H9 (cell line): ENCODE measurements around the gene NACAD. TPM values are rescaled to one million over a fixed set of nuclear protein-coding genes. Genes with fewer than 3 reads are reported as not detected.

Experiments used
- DNase-seq: peaks from one replicate; pipeline ENCODE4 v3.0.0-alpha.2; 2017
- H2AFZ ChIP-seq: one replicate; pipeline ENCODE4 v1.6.1; 2013; ENCODE audit warnings: mild to moderate bottlenecking, low read length, control low read depth, moderate library complexity
- H2AK5ac ChIP-seq: 2 replicates; pipeline ENCODE4 v1.6.1; 2013; ENCODE audit warnings: low read length, control low read depth, mixed read lengths; ENCODE audit not compliant: insufficient read length
- H2BK120ac ChIP-seq: one replicate; pipeline ENCODE4 v1.6.1; 2013; ENCODE audit warnings: low read depth, mild to moderate bottlenecking, low read length, control low read depth, inconsistent platforms; ENCODE audit not compliant: poor library complexity, severe bottlenecking
- H2BK12ac ChIP-seq: 2 replicates; pipeline ENCODE4 v1.6.1; 2013; ENCODE audit warnings: low read length, control low read depth, mixed read lengths, low read depth; ENCODE audit not compliant: insufficient read length
- H2BK15ac ChIP-seq: 2 replicates; pipeline ENCODE4 v1.6.1; 2013; ENCODE audit warnings: low read depth, low read length, control low read depth
- H2BK20ac ChIP-seq: one replicate; pipeline ENCODE4 v1.6.1; 2013; ENCODE audit warnings: low read depth, mild to moderate bottlenecking, low read length, control low read depth, inconsistent platforms; ENCODE audit not compliant: poor library complexity, severe bottlenecking
- H2BK5ac ChIP-seq: 2 replicates; pipeline ENCODE4 v1.6.1; 2013; ENCODE audit warnings: low read length, control low read depth, mixed read lengths; ENCODE audit not compliant: insufficient read length
- H3K14ac ChIP-seq: 2 replicates; pipeline ENCODE4 v1.6.1; 2013; ENCODE audit warnings: low read length, control low read depth; ENCODE audit not compliant: insufficient read depth
- H3K18ac ChIP-seq: 2 replicates; pipeline ENCODE4 v1.6.1; 2013; ENCODE audit warnings: low read depth, mild to moderate bottlenecking, mixed read lengths, low read length, control low read depth; ENCODE audit not compliant: insufficient read length
- H3K23ac ChIP-seq: 2 replicates; pipeline ENCODE4 v1.6.1; 2013; ENCODE audit warnings: low read length, control low read depth, mixed read lengths, low read depth; ENCODE audit not compliant: insufficient read length
- H3K23me2 ChIP-seq: 2 replicates; pipeline ENCODE4 v1.6.1; 2013; ENCODE audit warnings: low read depth, mild to moderate bottlenecking, mixed read lengths, low read length, control low read depth; ENCODE audit not compliant: insufficient read length, poor library complexity, severe bottlenecking
- H3K27ac ChIP-seq: 2 replicates; pipeline ENCODE4 v1.5.1; 2013; ENCODE audit warnings: low read length, control low read depth, mixed read lengths, low read depth; ENCODE audit not compliant: insufficient read length
- H3K27me3 ChIP-seq: 2 replicates; pipeline ENCODE4 v1.6.1; 2013; ENCODE audit warnings: low read length, control low read depth, inconsistent platforms; ENCODE audit not compliant: insufficient read depth
- H3K4ac ChIP-seq: 2 replicates; pipeline ENCODE4 v1.6.1; 2013; ENCODE audit warnings: low read depth, mild to moderate bottlenecking, control low read depth, inconsistent platforms, low read length, moderate library complexity
- H3K4me1 ChIP-seq: 2 replicates; pipeline ENCODE4 v1.6.1; 2013; ENCODE audit warnings: low read length, control low read depth, inconsistent platforms; ENCODE audit not compliant: insufficient read depth
- H3K4me2 ChIP-seq: 2 replicates; pipeline ENCODE4 v1.6.1; 2013; ENCODE audit warnings: low read length, control low read depth, mixed read lengths; ENCODE audit not compliant: insufficient read length, insufficient read depth
- H3K56ac ChIP-seq: 2 replicates; pipeline ENCODE4 v1.6.1; 2013; ENCODE audit warnings: low read depth, mild to moderate bottlenecking, mixed read lengths, low read length, control low read depth; ENCODE audit not compliant: insufficient read length
- H3K79me1 ChIP-seq: 2 replicates; pipeline ENCODE4 v1.6.1; 2013; ENCODE audit warnings: low read depth, mild to moderate bottlenecking, moderate library complexity, low read length, control low read depth, inconsistent platforms; ENCODE audit not compliant: insufficient read depth, poor library complexity, severe bottlenecking
- H3K79me2 ChIP-seq: 2 replicates; pipeline ENCODE4 v1.6.1; 2013; ENCODE audit warnings: low read length, control low read depth, inconsistent platforms; ENCODE audit not compliant: insufficient read depth
- H3K9ac ChIP-seq: 2 replicates; pipeline ENCODE4 v1.6.1; 2013; ENCODE audit warnings: low read length, control low read depth, mixed read lengths; ENCODE audit not compliant: insufficient read length; ENCODE audit errors: extremely low read depth
- H3K9me3 ChIP-seq: one replicate; pipeline ENCODE4 v1.6.1; 2013; ENCODE audit warnings: low read depth, low read length, inconsistent platforms; ENCODE audit not compliant: control insufficient read depth
- H3T11ph ChIP-seq: one replicate; pipeline ENCODE4 v1.6.1; 2013; ENCODE audit warnings: mild to moderate bottlenecking, low read length, control low read depth, inconsistent platforms
- H4K20me1 ChIP-seq: one replicate; pipeline ENCODE4 v1.6.1; 2013; ENCODE audit not compliant: control insufficient read depth, insufficient read length, insufficient read depth
- H4K5ac ChIP-seq: 2 replicates; pipeline ENCODE4 v1.6.1; 2013; ENCODE audit warnings: low read depth, mild to moderate bottlenecking, mixed read lengths, low read length, control low read depth; ENCODE audit not compliant: insufficient read length
- H4K8ac ChIP-seq: replicated peaks from 2 replicates; pipeline ENCODE4 v1.6.1; 2013; ENCODE audit warnings: low read length, control low read depth, mixed read lengths, low read depth; ENCODE audit not compliant: insufficient read length
- H4K91ac ChIP-seq: 2 replicates; pipeline ENCODE4 v1.6.1; 2013; ENCODE audit warnings: low read depth, mild to moderate bottlenecking, moderate library complexity, mixed read lengths, low read length, control low read depth; ENCODE audit not compliant: insufficient read length
- H3K27ac Mint-ChIP-seq, 3 experiments: 2 replicates in 2 of 3; 3 replicates in 1 of 3; pipeline ENCODE4 v1.8.0; 2020 to 2021; ENCODE audit warnings: mixed read lengths in 3 of 3, mild to moderate bottlenecking in 1 of 3, moderate library complexity in 1 of 3
- H3K27me3 Mint-ChIP-seq: 2 replicates; pipeline ENCODE4 v1.8.0; 2021; ENCODE audit warnings: low read depth, mild to moderate bottlenecking, moderate library complexity, mixed read lengths
- H3K36me3 Mint-ChIP-seq, 3 experiments: 2 replicates in 2 of 3; 3 replicates in 1 of 3; pipeline ENCODE4 v1.8.0; 2020 to 2021; ENCODE audit warnings: low read depth in 3 of 3, mixed read lengths in 3 of 3; ENCODE audit not compliant: insufficient read depth in 1 of 3
- H3K4me1 Mint-ChIP-seq, 2 experiments: 2 replicates each; pipeline ENCODE4 v1.8.0; 2020; ENCODE audit warnings: mixed read lengths in 2 of 2
- H3K4me3 Mint-ChIP-seq, 2 experiments: 2 replicates in 1 of 2; 3 replicates in 1 of 2; pipeline ENCODE4 v1.8.0; 2020 to 2021; ENCODE audit warnings: mild to moderate bottlenecking in 2 of 2, mixed read lengths in 2 of 2, moderate library complexity in 1 of 2
- H3K9me3 Mint-ChIP-seq, 2 experiments: 2 replicates in 1 of 2; 3 replicates in 1 of 2; pipeline ENCODE4 v1.8.0; 2020; ENCODE audit warnings: mild to moderate bottlenecking in 2 of 2, mixed read lengths in 2 of 2, moderate library complexity in 1 of 2
- CTCF ChIP-seq: fragments of 200-600 bp; sonication (generic); conservative IDR thresholded peaks from 3 replicates; pipeline ENCODE4 v1.8.0; 2021; ENCODE audit warnings: antibody characterized with exemption, mild to moderate bottlenecking
- WGBS: extraction: QIAGEN DNeasy Blood & Tissue Kit; methylation state at CpG from one replicate; pipeline ENCODE4 v1.1.7; 2013; ENCODE audit warnings: missing lambda C conversion rate, low lambda C conversion rate, mixed read lengths; ENCODE audit not compliant: insufficient read length; ENCODE audit errors: extremely low coverage; 5-methylcytosine and 5-hydroxymethylcytosine counted together
- total RNA-seq: library from RNA; stranded (reverse); gene quantifications from 2 replicates; pipeline ENCODE4 v1.2.1, GENCODE V29; 2021

The NACAD gene
- total RNA-seq, 1 experiment from 2014 or later: 8.0 TPM

DNA sequence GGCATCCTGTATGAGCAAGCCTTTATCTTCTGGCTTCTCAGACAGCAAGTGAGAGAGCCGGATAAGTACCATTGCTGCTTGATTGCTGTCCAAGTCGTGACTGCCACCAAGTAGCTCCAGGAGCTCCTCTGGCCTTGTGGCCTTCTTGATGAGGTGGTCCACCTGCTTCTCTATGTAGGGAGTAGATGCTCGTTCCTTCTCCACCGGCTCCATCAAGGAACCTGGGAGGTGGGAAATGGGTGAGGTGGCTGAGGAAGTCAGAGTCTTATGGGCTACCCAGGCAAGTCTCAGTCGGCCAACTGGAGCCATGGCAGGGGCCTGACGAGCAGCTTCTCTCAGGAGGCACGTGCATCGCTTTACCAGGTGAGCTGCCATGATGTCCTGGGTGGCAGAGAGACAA lies 20.1 kb upstream of the NACAD start:
- Histone ChIP-seq H3K9me3 (no peaks in the 10 kb centered on the region), H3K4ac (no peak overlapping the region), H3K79me2 (peaks cover 16% of the 10 kb centered on the region; the same call in 1 of the 2 replicates), H2BK15ac (no peak overlapping the region), H2BK120ac (no peak overlapping the region), H3T11ph (no peak overlapping the region), H2AFZ (no peak overlapping the region), H4K20me1 (no peaks in the 10 kb centered on the region), H3K27ac (no peak overlapping the region), H3K56ac (no peak overlapping the region), H4K91ac (no peak overlapping the region), H4K5ac (no peak overlapping the region), H3K23me2 (no peaks in the 10 kb centered on the region), H2BK12ac (no peak overlapping the region), H2AK5ac (no peak overlapping the region), H3K27me3 (no peaks in the 10 kb centered on the region), H4K8ac (no peak overlapping the region), H3K79me1 (peaks cover 10% of the 10 kb centered on the region), H3K4me2 (no peak overlapping the region), H3K9ac (no peak overlapping the region), H3K18ac (no peak overlapping the region), H3K23ac (no peak overlapping the region), H2BK5ac (no peak overlapping the region), H2BK20ac (no peak overlapping the region), H3K14ac (no peak overlapping the region), H3K4me1 (no peaks in the 10 kb centered on the region)
- no peaks in the 10 kb centered on the region for H3K27me3 Mint-ChIP-seq
- peaks cover 11 to 12% of the 10 kb centered on the region in 2 experiments for H3K4me1 Mint-ChIP-seq
- H3K9me3 Mint-ChIP-seq: peaks cover 0 to 4% of the 10 kb centered on the region in 2 experiments; a peak in 1 of 5 replicates
- WGBS: no CpG with 5 or more reads among the region's 8 CpGs
- H3K4me3 Mint-ChIP-seq: peak overlapping the region in 1 of 2 experiments; percentile 41; a peak in 2 of 5 replicates
- no peak overlapping the region for H3K27ac Mint-ChIP-seq
- peaks cover 32 to 60% (median 54%) of the 10 kb centered on the region in 3 experiments; a peak in 6 of 7 replicates for H3K36me3 Mint-ChIP-seq
- DNase-seq: no peak
- TF ChIP-seq CTCF: no peak
